WTC11 (cell line): ENCODE results near the gene PPM1A. TPM values are rescaled to one million over a fixed set of nuclear protein-coding genes. Genes with fewer than 3 reads are reported as not detected.

Experiments
- ATAC-seq: fragments of 200-7000 bp; cut with Tn5 transposase; 2 replicates; pipeline ENCODE4 v1.10.0; 2021; ENCODE audit warnings: mild to moderate bottlenecking, moderate library complexity
- CTCF ChIA-PET: fragments of 300-600 bp; sonication (Branson Sonifier 250); formaldehyde crosslinking; loops from one replicate; lab custom pipeline; 2021; ENCODE audit warnings: antibody characterized with exemption; lab: Charles Lee
- POLR2A ChIA-PET: fragments of 350-600 bp; sonication (Branson Sonifier 250); formaldehyde crosslinking; loops from one replicate; lab custom pipeline; 2021; ENCODE audit warnings: antibody characterized with exemption; lab: Charles Lee
- DNase-seq: peaks from one replicate; pipeline ENCODE4 v3.0.0; 2021; ENCODE audit warnings: low spot score
- H3K27ac Mint-ChIP-seq: 2 replicates; pipeline ENCODE4 v1.8.0; 2021; ENCODE audit warnings: mixed read lengths
- H3K27me3 Mint-ChIP-seq: 2 replicates; pipeline ENCODE4 v1.8.0; 2021; ENCODE audit warnings: low read depth, mild to moderate bottlenecking, moderate library complexity, mixed read lengths
- H3K36me3 Mint-ChIP-seq: 2 replicates; pipeline ENCODE4 v1.8.0; 2021; ENCODE audit warnings: mixed read lengths
- H3K4me1 Mint-ChIP-seq: 2 replicates; pipeline ENCODE4 v1.8.0; 2022; ENCODE audit warnings: mixed read lengths
- H3K4me3 Mint-ChIP-seq: 2 replicates; pipeline ENCODE4 v1.8.0; 2021; ENCODE audit warnings: mild to moderate bottlenecking, moderate library complexity, mixed read lengths
- H3K9me3 Mint-ChIP-seq: 2 replicates; pipeline ENCODE4 v1.8.0; 2021; ENCODE audit warnings: mixed read lengths
- ATF1 ChIP-seq: sonication (generic); formaldehyde crosslinking; IDR thresholded peaks from 2 replicates; pipeline ENCODE4 v1.8.1; 2023; ENCODE audit warnings: mild to moderate bottlenecking, moderate library complexity, missing genetic modification reagents
- ELF4 ChIP-seq: sonication (generic); formaldehyde crosslinking; IDR thresholded peaks from 2 replicates; pipeline ENCODE4 v1.8.1; 2022; ENCODE audit warnings: low read depth, mild to moderate bottlenecking, moderate library complexity, missing genetic modification reagents
- ETV6 ChIP-seq: sonication (generic); formaldehyde crosslinking; IDR thresholded peaks from 2 replicates; pipeline ENCODE4 v1.8.1; 2022; ENCODE audit warnings: mild to moderate bottlenecking, missing genetic modification reagents
- FOXJ3 ChIP-seq: sonication (generic); formaldehyde crosslinking; IDR thresholded peaks from 2 replicates; pipeline ENCODE4 v1.9.0; 2021; ENCODE audit warnings: missing genetic modification reagents, mild to moderate bottlenecking, borderline replicate concordance
- FOXK1 ChIP-seq: sonication (generic); formaldehyde crosslinking; IDR thresholded peaks from 2 replicates; pipeline ENCODE4 v1.8.0; 2022; ENCODE audit warnings: mild to moderate bottlenecking, moderate library complexity, missing genetic modification reagents
- KAT7 ChIP-seq: sonication (generic); formaldehyde crosslinking; IDR thresholded peaks from 2 replicates; pipeline ENCODE4 v1.8.1; 2023; ENCODE audit warnings: missing genetic modification reagents, mild to moderate bottlenecking, borderline replicate concordance
- MYBL2 ChIP-seq: sonication (generic); formaldehyde crosslinking; IDR thresholded peaks from 2 replicates; pipeline ENCODE4 v1.8.1; 2023; ENCODE audit warnings: mild to moderate bottlenecking, moderate library complexity, missing genetic modification reagents
- NFYB ChIP-seq: sonication (generic); formaldehyde crosslinking; conservative IDR thresholded peaks from 2 replicates; pipeline ENCODE4 v1.8.0; 2022; ENCODE audit warnings: low read depth, missing genetic modification reagents
- NR3C1 ChIP-seq: sonication (generic); formaldehyde crosslinking; conservative IDR thresholded peaks from 2 replicates; pipeline ENCODE4 v1.8.1; 2023; ENCODE audit warnings: low read depth, mild to moderate bottlenecking, missing genetic modification reagents
- OVOL2 ChIP-seq: fragments of 250-450 bp; sonication (Bioruptor Pico); IDR thresholded peaks from 2 replicates; pipeline ENCODE4 v1.9.0; 2021; ENCODE audit warnings: mild to moderate bottlenecking, borderline replicate concordance
- ZNF219 ChIP-seq: sonication (generic); formaldehyde crosslinking; IDR thresholded peaks from 2 replicates; pipeline ENCODE4 v1.8.0; 2023; ENCODE audit warnings: missing genetic modification reagents, mild to moderate bottlenecking, borderline replicate concordance
- ZNF263 ChIP-seq: sonication (generic); formaldehyde crosslinking; IDR thresholded peaks from 2 replicates; pipeline ENCODE4 v1.8.1; 2022; ENCODE audit warnings: low read depth, mild to moderate bottlenecking, moderate library complexity, missing genetic modification reagents
- ZNF317 ChIP-seq: sonication (generic); formaldehyde crosslinking; IDR thresholded peaks from 2 replicates; pipeline ENCODE4 v1.8.1; 2023; ENCODE audit warnings: low read depth, mild to moderate bottlenecking, moderate library complexity, missing genetic modification reagents, borderline replicate concordance
- total RNA-seq: library from RNA; stranded (reverse); gene quantifications from 3 replicates; pipeline ENCODE4 v1.2.3, GENCODE V29; 2021
- TF ChIP-seq, protein P1 (sequence below): sonication (generic); formaldehyde crosslinking; conservative IDR thresholded peaks from 2 replicates; pipeline ENCODE4 v1.8.1; 2023; ENCODE audit warnings: mild to moderate bottlenecking, low read depth, missing genetic modification reagents, moderate library complexity
- TF ChIP-seq, protein P2 (sequence below): sonication (generic); formaldehyde crosslinking; IDR thresholded peaks from 2 replicates; pipeline ENCODE4 v1.8.1; 2022; ENCODE audit warnings: missing genetic modification reagents, borderline replicate concordance
- TF ChIP-seq, protein P3 (sequence below): sonication (generic); formaldehyde crosslinking; IDR thresholded peaks from 2 replicates; pipeline ENCODE4 v1.8.1; 2022; ENCODE audit warnings: low read depth, mild to moderate bottlenecking, moderate library complexity, missing genetic modification reagents, borderline replicate concordance
- TF ChIP-seq, protein P4 (sequence below): sonication (generic); formaldehyde crosslinking; IDR thresholded peaks from 2 replicates; pipeline ENCODE4 v1.8.1; 2023; ENCODE audit warnings: mild to moderate bottlenecking, moderate library complexity, missing genetic modification reagents
- TF ChIP-seq, protein P5 (sequence below): sonication (generic); formaldehyde crosslinking; IDR thresholded peaks from 2 replicates; pipeline ENCODE4 v1.8.0; 2022; ENCODE audit warnings: mild to moderate bottlenecking, missing genetic modification reagents
- TF ChIP-seq, protein P6 (sequence below): sonication (generic); formaldehyde crosslinking; IDR thresholded peaks from 2 replicates; pipeline ENCODE4 v1.8.0; 2022; ENCODE audit warnings: mild to moderate bottlenecking, missing genetic modification reagents
- TF ChIP-seq, protein P7 (sequence below): sonication (generic); formaldehyde crosslinking; IDR thresholded peaks from 2 replicates; pipeline ENCODE4 v1.8.1; 2022; ENCODE audit warnings: mild to moderate bottlenecking, missing genetic modification reagents, moderate library complexity, borderline replicate concordance

PPM1A gene
- total RNA-seq, 1 experiment from 2014 or later: 52.5 TPM

DNA sequence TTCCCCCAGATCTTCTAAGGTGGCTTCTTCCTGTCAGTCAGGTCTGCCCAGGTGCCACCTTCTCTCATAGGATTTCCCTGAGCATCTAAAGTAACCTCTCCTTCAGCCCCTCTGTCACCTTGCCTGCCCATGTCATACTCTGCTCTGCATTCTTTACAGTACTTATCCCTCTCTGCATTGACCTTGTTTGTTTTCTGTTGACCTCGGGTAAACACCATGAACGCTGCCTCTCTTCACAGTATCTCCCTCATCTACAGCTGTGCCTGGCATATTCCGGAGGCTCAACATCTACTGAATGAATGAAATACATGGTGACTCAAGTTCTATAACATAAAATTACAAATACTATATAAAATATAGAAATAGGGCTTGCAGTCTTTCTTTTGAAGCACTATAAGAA lies 10.1 kb upstream of the PPM1A start:
- POLR2A ChIA-PET: no interaction called here
- Mint-ChIP-seq H3K9me3 (no peaks in the 10 kb centered on the region), H3K27me3 (no peaks in the 10 kb centered on the region), H3K4me1 (peaks cover 11% of the 10 kb centered on the region), H3K36me3 (no peaks in the 10 kb centered on the region), H3K27ac (no peak overlapping the region), H3K4me3 (no peak overlapping the region)
- ATAC-seq (no peak), DNase-seq (no peak)
- TF ChIP-seq ZNF219: no peak
- no peak for TF ChIP-seq ZNF317 (CRISPR knock-in tag)
- no peak for TF ChIP-seq NR3C1
- TF ChIP-seq, protein P1, sequence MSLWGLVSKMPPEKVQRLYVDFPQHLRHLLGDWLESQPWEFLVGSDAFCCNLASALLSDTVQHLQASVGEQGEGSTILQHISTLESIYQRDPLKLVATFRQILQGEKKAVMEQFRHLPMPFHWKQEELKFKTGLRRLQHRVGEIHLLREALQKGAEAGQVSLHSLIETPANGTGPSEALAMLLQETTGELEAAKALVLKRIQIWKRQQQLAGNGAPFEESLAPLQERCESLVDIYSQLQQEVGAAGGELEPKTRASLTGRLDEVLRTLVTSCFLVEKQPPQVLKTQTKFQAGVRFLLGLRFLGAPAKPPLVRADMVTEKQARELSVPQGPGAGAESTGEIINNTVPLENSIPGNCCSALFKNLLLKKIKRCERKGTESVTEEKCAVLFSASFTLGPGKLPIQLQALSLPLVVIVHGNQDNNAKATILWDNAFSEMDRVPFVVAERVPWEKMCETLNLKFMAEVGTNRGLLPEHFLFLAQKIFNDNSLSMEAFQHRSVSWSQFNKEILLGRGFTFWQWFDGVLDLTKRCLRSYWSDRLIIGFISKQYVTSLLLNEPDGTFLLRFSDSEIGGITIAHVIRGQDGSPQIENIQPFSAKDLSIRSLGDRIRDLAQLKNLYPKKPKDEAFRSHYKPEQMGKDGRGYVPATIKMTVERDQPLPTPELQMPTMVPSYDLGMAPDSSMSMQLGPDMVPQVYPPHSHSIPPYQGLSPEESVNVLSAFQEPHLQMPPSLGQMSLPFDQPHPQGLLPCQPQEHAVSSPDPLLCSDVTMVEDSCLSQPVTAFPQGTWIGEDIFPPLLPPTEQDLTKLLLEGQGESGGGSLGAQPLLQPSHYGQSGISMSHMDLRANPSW (CRISPR knock-in tag): no peak
- no peak for TF ChIP-seq ETV6 (CRISPR knock-in tag)
- TF ChIP-seq, protein P2, sequence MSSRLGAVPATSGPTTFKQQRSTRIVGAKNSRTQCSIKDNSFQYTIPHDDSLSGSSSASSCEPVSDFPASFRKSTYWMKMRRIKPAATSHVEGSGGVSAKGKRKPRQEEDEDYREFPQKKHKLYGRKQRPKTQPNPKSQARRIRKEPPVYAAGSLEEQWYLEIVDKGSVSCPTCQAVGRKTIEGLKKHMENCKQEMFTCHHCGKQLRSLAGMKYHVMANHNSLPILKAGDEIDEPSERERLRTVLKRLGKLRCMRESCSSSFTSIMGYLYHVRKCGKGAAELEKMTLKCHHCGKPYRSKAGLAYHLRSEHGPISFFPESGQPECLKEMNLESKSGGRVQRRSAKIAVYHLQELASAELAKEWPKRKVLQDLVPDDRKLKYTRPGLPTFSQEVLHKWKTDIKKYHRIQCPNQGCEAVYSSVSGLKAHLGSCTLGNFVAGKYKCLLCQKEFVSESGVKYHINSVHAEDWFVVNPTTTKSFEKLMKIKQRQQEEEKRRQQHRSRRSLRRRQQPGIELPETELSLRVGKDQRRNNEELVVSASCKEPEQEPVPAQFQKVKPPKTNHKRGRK (CRISPR knock-in tag): no peak
- no peak for TF ChIP-seq ZNF263 (CRISPR knock-in tag)
- CTCF ChIA-PET: no interaction called here

DNA sequence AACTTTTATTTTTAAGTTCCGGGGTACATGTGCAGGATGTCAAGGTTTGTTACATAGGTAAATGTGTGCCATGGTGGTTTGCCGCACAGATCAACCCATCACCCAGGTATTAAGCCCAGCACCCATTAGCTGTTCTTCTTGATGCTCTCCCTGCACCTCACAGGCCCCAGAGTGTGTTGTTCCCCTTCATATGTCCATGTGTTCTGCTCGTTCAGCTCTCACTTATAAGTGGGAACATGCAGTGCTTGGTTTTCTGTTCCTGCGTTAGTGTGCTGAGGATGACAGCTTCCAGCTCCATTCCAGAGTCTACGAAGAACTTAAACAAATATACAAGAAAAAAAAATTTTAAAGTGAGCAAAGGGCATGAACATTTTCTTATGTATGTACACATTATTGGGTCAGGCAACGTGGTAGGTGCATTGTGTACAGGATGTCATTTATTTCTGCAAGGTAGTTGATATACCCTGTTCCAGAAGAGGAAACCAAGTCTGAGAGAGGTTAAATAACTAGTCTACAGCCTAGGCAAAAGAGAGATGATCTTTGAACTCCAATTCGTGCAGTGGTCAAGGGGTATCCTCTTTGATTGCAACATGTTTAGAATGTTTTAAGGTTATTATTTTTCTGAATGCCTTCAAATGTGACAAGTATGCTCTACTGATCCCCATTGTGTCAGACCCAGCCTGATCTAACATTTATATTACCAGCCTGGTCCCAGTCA lies 8.7 kb upstream of the PPM1A start:
- Mint-ChIP-seq H3K4me3 (no peak overlapping the region), H3K27ac (no peak overlapping the region), H3K36me3 (no peaks in the 10 kb centered on the region), H3K4me1 (peaks cover 13% of the 10 kb centered on the region), H3K27me3 (no peaks in the 10 kb centered on the region), H3K9me3 (no peaks in the 10 kb centered on the region)
- ChIA-PET CTCF (interaction anchor here (1.1 to 1.4 kb wide), 3 partner anchors 30 to 87 kb away, joined by 3 to 4 read pairs (median 3); no protein-coding TSS in a partner anchor), POLR2A (no interaction called here)
- DNase-seq (no peak), ATAC-seq (no peak)
- TF ChIP-seq, protein P3, sequence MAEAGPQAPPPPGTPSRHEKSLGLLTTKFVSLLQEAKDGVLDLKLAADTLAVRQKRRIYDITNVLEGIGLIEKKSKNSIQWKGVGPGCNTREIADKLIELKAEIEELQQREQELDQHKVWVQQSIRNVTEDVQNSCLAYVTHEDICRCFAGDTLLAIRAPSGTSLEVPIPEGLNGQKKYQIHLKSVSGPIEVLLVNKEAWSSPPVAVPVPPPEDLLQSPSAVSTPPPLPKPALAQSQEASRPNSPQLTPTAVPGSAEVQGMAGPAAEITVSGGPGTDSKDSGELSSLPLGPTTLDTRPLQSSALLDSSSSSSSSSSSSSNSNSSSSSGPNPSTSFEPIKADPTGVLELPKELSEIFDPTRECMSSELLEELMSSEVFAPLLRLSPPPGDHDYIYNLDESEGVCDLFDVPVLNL (CRISPR knock-in tag): no peak
- TF ChIP-seq ZNF263 (CRISPR knock-in tag): no peak
- TF ChIP-seq, protein P4, sequence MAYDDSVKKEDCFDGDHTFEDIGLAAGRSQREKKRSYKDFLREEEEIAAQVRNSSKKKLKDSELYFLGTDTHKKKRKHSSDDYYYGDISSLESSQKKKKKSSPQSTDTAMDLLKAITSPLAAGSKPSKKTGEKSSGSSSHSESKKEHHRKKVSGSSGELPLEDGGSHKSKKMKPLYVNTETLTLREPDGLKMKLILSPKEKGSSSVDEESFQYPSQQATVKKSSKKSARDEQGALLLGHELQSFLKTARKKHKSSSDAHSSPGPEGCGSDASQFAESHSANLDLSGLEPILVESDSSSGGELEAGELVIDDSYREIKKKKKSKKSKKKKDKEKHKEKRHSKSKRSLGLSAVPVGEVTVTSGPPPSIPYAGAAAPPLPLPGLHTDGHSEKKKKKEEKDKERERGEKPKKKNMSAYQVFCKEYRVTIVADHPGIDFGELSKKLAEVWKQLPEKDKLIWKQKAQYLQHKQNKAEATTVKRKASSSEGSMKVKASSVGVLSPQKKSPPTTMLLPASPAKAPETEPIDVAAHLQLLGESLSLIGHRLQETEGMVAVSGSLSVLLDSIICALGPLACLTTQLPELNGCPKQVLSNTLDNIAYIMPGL (CRISPR knock-in tag): no peak
- no peak for TF ChIP-seq ETV6 (CRISPR knock-in tag)
- no peak for TF ChIP-seq FOXK1
- TF ChIP-seq KAT7: no peak

DNA sequence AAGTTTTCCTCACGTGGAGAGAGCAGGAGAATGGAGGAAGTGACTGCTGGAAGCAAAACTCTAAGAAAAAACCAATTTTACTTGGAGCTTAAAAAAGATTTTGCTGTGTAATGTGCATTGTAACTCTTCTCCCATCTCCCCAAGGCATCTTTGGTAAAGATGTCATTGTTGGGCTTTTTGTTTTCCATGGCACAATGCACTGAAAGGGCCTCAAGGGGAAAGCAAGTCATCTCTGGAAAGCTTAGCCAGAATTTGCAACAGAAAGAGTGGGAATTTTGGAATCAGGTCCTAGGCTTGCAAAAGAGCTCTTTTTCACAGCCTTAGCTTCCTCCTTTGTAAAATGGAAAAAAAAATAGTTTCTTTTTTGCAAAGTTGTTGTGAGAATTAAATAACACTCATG lies 7.9 kb upstream of the PPM1A start:
- ATAC-seq (no peak), DNase-seq (no peak)
- Mint-ChIP-seq H3K36me3 (no peaks in the 10 kb centered on the region), H3K27ac (no peak overlapping the region), H3K4me3 (no peak overlapping the region), H3K9me3 (no peaks in the 10 kb centered on the region), H3K4me1 (peaks cover 21% of the 10 kb centered on the region), H3K27me3 (no peaks in the 10 kb centered on the region)
- ChIA-PET CTCF (interaction anchor here (1.1 to 1.4 kb wide), 5 partner anchors 30 to 91 kb away, joined by 3 to 4 read pairs (median 3); no protein-coding TSS in a partner anchor), POLR2A (no interaction called here)
- TF ChIP-seq, protein P5, sequence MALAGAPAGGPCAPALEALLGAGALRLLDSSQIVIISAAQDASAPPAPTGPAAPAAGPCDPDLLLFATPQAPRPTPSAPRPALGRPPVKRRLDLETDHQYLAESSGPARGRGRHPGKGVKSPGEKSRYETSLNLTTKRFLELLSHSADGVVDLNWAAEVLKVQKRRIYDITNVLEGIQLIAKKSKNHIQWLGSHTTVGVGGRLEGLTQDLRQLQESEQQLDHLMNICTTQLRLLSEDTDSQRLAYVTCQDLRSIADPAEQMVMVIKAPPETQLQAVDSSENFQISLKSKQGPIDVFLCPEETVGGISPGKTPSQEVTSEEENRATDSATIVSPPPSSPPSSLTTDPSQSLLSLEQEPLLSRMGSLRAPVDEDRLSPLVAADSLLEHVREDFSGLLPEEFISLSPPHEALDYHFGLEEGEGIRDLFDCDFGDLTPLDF (CRISPR knock-in tag): no peak
- TF ChIP-seq ETV6 (CRISPR knock-in tag) (no peak), ELF4 (no peak), NFYB (CRISPR knock-in tag) (no peak), ATF1 (no peak), ZNF317 (CRISPR knock-in tag) (no peak), FOXJ3 (no peak), MYBL2 (no peak), OVOL2 (CRISPR knock-in tag) (no peak)
- TF ChIP-seq, protein P6, sequence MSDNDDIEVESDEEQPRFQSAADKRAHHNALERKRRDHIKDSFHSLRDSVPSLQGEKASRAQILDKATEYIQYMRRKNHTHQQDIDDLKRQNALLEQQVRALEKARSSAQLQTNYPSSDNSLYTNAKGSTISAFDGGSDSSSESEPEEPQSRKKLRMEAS (CRISPR knock-in tag): no peak
- TF ChIP-seq, protein P7, sequence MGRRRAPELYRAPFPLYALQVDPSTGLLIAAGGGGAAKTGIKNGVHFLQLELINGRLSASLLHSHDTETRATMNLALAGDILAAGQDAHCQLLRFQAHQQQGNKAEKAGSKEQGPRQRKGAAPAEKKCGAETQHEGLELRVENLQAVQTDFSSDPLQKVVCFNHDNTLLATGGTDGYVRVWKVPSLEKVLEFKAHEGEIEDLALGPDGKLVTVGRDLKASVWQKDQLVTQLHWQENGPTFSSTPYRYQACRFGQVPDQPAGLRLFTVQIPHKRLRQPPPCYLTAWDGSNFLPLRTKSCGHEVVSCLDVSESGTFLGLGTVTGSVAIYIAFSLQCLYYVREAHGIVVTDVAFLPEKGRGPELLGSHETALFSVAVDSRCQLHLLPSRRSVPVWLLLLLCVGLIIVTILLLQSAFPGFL (CRISPR knock-in tag): no peak
